GM12891 (cell line): ENCODE data around the gene PRSS50.

Source experiments
- PAX5 ChIP-seq: IDR thresholded peaks from 2 replicates; pipeline ENCODE4 v1.6.1; 2011; ENCODE audit warnings: low read length, moderate library complexity, mild to moderate bottlenecking; ENCODE audit not compliant: insufficient read depth, severe bottlenecking
- POLR2A ChIP-seq: IDR thresholded peaks from 2 replicates; pipeline ENCODE4 v1.6.1; 2011; ENCODE audit warnings: low read depth, low read length, control low read depth
- POLR2AphosphoS5 ChIP-seq: IDR thresholded peaks from 2 replicates; pipeline ENCODE4 v1.6.1; 2011; ENCODE audit warnings: low read depth, low read length, control low read depth
- POU2F2 ChIP-seq: IDR thresholded peaks from 2 replicates; pipeline ENCODE4 v1.6.1; 2011; ENCODE audit warnings: low read depth, mild to moderate bottlenecking, control low read depth, low read length, moderate library complexity
- SPI1 ChIP-seq: IDR thresholded peaks from 2 replicates; pipeline ENCODE4 v1.6.1; 2011; ENCODE audit warnings: low read depth, low read length, control low read depth
- TAF1 ChIP-seq: IDR thresholded peaks from 2 replicates; pipeline ENCODE4 v1.6.1; 2011; ENCODE audit warnings: low read depth, low read length, control low read depth

- TF ChIP-seq POLR2A (no peak), POU2F2 (no peak), POLR2AphosphoS5 (no peak), TAF1 (no peak), SPI1 (no peak), PAX5 (no peak)
These were observed 10.7 kb downstream of the PRSS50 start for GRCh38 chr3:46706771-46707582.
